NCI-H128 (cell line): ENCODE measurements around the gene CPA4.
A peak's percentile ranks its signal among the peaks of the same experiment; 100 is the strongest.

Experiments used
- DNase-seq: peaks from one replicate; lab custom pipeline; 2025; ENCODE audit not compliant: unreplicated experiment; lab: John Stamatoyannopoulos, UW

CPA4 gene

GRCh38 chr7:130274983-130275591, 17.9 kb upstream of the CPA4 start:
- DNase-seq, result no peak

DNA sequence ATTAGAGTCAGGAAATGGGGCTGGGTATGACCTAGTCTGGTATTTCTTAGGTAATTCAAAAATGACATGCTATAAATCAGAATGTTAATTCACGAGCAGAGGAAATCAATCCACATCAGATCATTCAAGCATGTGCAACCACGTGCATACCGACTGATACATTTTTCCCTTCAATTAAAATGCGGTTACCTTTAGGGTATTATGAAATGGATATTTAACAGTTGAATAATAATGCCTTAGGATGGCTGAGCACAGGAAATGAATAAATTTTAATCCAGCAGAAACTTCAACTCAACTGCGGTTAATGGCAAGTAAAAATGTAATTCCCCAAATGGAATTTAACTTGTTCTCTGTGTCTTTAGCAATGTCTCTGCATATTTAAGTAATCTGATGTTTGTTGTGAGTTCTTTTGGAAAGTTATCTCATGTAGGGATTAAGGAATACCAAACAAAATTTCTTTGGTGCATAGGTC, 17.1 kb upstream of the CPA4 start:
- DNase-seq, result no peak

GRCh38 chr7:130276796-130277762, 15.9 kb upstream of the CPA4 start:
- DNase-seq, result no peak

GRCh38 chr7:130277763-130278643, 15.0 kb upstream of the CPA4 start:
- DNase-seq, result no peak

GRCh38 chr7:130278860-130279259, 14.1 kb upstream of the CPA4 start:
- no peak for DNase-seq

- DNase-seq, result no peak
Measured at GRCh38 chr7:130279286-130279685, 13.7 kb upstream of the CPA4 start.

- DNase-seq, result no peak
Measured at GRCh38 chr7:130279906-130280305, 13.1 kb upstream of the CPA4 start.

GRCh38 chr7:130281260-130281659, 11.7 kb upstream of the CPA4 start:
- DNase-seq, result no peak

GRCh38 chr7:130286881-130287280, 6.1 kb upstream of the CPA4 start:
- DNase-seq, result no peak

GRCh38 chr7:130288168-130288567, 4.8 kb upstream of the CPA4 start:
- no peak for DNase-seq

- DNase-seq, result no peak
Measured at GRCh38 chr7:130288829-130289228, 4.1 kb upstream of the CPA4 start.

GRCh38 chr7:130289478-130289877, 3.5 kb upstream of the CPA4 start:
- DNase-seq, result no peak

DNA sequence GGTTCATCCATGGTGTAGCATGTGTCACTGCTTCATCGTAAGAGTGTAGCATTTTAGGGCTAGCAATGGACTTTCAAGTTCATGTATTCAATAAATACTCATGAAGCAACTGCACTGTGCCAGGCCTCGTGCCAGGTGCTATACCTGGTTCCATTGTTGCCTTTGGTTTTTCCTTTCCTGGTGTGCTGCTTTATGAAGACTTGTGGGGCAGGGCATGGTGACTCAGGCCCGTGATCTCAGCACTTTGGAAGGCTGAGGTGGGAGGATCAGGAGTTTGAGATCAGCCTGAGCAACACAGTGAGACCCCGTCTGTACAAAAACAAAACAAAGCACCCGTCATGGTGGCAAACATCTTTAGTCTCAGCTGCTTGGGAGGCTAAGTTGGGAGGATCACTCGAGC, 2.2 kb upstream of the CPA4 start:
- DNase-seq, result no peak

- no peak for DNase-seq
Measured at GRCh38 chr7:130293521-130293920, 560 bp downstream of the CPA4 start.

GRCh38 chr7:130294314-130294713, 1.4 kb downstream of the CPA4 start:
- no peak for DNase-seq

DNA sequence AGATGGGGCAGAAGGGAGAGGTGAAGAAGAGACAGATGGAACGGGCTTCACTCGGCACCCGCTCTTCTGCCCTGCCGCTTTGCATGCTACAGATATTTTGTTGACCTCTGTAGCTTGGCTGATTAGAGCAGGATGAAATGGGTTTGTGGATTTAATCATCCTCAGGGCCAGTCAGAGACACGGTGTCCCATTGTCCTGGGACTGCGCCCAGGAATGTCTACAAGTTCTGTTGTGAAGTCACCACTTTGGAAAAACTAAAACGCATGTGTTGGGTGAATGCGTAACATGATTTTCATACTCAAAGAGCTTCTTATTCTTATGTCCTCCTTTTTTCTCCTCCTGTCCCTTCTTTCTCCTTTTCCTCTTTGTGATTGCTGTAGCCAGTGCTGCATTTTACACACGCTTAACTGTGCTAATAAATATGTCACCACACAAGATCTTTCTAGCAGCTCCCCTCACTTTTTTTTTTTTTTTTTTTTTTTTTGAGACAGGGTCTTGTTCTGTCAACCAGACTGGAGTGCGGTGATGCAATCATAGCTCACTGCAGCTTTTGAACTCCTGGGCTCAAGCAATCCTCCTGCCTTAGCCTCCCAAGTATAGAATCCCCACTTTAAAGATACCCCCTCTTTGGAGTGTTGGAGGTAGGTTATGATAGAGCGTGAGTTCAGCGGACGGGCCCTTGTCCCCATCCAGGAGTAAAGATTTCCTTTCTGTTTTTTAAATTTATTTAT, 3.4 kb downstream of the CPA4 start:
- no peak for DNase-seq

- peak; percentile 60 for DNase-seq
Measured at GRCh38 chr7:130297628-130298543, 4.9 kb downstream of the CPA4 start.

DNA sequence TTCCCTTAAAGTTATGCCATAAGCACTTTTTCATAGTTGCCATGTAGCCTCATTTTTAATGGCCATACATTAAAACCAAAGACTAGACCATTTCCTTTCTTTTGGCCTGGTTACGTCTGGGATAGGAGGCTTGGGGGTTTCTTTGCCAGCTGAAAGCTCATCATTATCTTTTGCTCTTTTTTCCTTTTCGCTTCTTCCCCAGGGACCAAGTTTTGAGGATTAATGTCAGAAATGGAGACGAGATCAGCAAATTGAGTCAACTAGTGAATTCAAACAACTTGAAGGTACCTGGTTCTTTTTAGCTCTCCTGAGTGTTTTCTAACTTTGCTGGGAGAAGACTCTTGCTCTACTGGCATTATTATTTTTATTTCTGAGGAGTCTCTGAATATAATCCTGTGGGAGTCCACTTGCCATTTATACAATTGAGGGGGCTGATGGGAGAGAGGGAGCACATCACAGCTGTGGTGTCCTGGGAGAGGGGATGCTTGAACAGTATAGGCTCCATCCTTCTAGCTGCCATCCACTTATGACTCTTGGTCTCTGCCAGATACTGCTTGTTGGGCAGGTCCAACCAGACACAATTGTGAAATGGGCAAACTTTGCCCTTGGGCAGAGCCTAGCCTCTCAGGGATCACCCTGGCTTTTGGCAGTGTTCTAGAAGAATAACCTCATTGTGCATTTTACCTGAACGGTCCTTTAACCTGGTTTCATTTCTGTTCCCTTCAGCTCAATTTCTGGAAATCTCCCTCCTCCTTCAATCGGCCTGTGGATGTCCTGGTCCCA, 5.8 kb downstream of the CPA4 start:
- DNase-seq, result no peak

GRCh38 chr7:130299866-130300265, 6.9 kb downstream of the CPA4 start:
- no peak for DNase-seq
